ENCODE results near the gene INCA1. TPM values are rescaled to one million over a fixed set of nuclear protein-coding genes. Genes with fewer than 3 reads are reported as not detected.

Gene INCA1
- total and polyA plus RNA-seq, 7 donors: 1.6 to 4.9 (median 3.8) TPM

DNA sequence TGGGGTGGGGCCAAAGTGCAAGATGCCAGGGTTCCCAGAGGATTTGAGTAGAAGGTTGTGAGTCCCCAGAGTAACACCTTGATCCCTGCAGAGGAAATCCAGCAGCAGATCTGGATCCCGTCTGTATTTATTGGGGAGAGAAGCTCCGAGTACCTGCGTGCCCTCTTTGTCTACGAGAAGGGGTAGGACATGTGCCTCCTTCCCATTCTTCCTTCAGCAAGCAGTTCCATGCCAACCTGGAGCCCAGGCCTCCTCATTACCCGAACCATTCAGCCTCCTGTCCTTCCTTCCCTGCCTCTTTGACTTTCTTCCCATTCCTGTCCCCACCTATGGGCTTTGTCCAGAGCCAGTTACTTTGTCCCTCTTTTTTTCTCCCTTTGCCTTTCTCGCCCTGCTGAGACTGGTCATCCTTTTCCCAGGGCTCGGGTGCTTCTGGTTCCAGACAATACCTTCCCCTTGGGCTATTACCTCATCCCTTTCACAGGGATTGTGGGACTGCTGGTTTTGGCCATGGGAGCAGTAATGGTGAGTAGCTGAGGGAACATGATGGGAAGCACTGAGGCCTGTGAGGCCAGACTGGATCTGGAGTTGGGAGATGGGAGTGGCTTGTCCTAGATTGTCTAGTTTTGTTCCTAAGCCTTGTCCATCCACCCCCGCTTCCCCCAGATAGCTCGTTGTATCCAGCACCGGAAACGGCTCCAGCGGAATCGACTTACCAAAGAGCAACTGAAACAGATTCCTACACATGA lies 54.4 kb downstream of the INCA1 start:
- H3K4me1 ChIP-seq: peaks cover 45% of the 10 kb centered on the region
- H3K27me3 ChIP-seq (ENCODE audit: insufficient read depth in 3 of 3, low read length in 2 of 3): no peaks in the 10 kb centered on the region
- H3K9me3 ChIP-seq: no peaks in the 10 kb centered on the region
- peaks cover 0 to 57% of the 10 kb centered on the region in 2 donors for H3K36me3 ChIP-seq (ENCODE audit: insufficient read depth in 1 of 2, low read depth in 1 of 2)
- intact Hi-C loops (cut with DNase I): loop anchor here (5.0 kb wide), 3 partner anchors 36 to 54 kb away; partner anchors contain the start of genes CAMTA2 (in 1 of the 2), INCA1 (in 1 of the 2) and KIF1C (in 1 of the 2)
- 65 to 69% (median 66%) methylated on average over 13 of the region's 13 CpGs for WGBS, 3 donors
- no peak for ATAC-seq
- peak overlapping the region; percentile 41 for H3K27ac ChIP-seq
- no peak for DNase-seq
- H3K4me3 ChIP-seq: no peak overlapping the region
- TF ChIP-seq, protein P1, sequence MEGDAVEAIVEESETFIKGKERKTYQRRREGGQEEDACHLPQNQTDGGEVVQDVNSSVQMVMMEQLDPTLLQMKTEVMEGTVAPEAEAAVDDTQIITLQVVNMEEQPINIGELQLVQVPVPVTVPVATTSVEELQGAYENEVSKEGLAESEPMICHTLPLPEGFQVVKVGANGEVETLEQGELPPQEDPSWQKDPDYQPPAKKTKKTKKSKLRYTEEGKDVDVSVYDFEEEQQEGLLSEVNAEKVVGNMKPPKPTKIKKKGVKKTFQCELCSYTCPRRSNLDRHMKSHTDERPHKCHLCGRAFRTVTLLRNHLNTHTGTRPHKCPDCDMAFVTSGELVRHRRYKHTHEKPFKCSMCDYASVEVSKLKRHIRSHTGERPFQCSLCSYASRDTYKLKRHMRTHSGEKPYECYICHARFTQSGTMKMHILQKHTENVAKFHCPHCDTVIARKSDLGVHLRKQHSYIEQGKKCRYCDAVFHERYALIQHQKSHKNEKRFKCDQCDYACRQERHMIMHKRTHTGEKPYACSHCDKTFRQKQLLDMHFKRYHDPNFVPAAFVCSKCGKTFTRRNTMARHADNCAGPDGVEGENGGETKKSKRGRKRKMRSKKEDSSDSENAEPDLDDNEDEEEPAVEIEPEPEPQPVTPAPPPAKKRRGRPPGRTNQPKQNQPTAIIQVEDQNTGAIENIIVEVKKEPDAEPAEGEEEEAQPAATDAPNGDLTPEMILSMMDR (IDR thresholded peaks at IDR 0.05): no peak

DNA sequence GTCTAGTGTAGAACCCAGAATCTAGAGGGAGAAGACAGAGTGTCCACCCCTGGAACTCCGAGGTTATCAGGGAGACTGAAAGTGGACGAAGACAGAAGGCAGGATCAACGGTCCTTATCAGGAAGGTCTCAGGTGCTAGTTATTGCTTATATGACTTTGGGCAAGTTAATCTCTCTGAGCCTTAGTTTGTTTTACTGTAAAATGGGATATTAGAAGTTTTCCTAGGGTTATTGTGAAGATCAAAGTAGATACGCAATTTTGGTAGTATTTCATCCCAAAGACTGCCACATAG lies 56.1 kb downstream of the INCA1 start:
- H3K27ac ChIP-seq: peak overlapping the region; percentile 95
- peaks cover 0 to 67% of the 10 kb centered on the region in 2 donors for H3K36me3 ChIP-seq (ENCODE audit: insufficient read depth in 1 of 2, low read depth in 1 of 2)
- ATAC-seq (no peak), DNase-seq (no peak)
- no peaks in the 10 kb centered on the region for H3K27me3 ChIP-seq (ENCODE audit: insufficient read depth in 3 of 3, low read length in 2 of 3)
- H3K4me3 ChIP-seq: peak overlapping the region; percentile 80
- H3K9me3 ChIP-seq: no peaks in the 10 kb centered on the region
- 50 to 60% (median 55%) methylated on average over 4 of the region's 4 CpGs for WGBS, 3 donors
- peaks cover 52% of the 10 kb centered on the region for H3K4me1 ChIP-seq
- intact Hi-C loops (cut with DNase I): loop anchor here (5.0 kb wide), 3 partner anchors 34 to 56 kb away; partner anchors contain the start of genes CAMTA2 (in 1 of the 2), INCA1 (in 1 of the 2) and KIF1C (in 1 of the 2)
- TF ChIP-seq, protein P1 (IDR thresholded peaks at IDR 0.05): no peak

DNA sequence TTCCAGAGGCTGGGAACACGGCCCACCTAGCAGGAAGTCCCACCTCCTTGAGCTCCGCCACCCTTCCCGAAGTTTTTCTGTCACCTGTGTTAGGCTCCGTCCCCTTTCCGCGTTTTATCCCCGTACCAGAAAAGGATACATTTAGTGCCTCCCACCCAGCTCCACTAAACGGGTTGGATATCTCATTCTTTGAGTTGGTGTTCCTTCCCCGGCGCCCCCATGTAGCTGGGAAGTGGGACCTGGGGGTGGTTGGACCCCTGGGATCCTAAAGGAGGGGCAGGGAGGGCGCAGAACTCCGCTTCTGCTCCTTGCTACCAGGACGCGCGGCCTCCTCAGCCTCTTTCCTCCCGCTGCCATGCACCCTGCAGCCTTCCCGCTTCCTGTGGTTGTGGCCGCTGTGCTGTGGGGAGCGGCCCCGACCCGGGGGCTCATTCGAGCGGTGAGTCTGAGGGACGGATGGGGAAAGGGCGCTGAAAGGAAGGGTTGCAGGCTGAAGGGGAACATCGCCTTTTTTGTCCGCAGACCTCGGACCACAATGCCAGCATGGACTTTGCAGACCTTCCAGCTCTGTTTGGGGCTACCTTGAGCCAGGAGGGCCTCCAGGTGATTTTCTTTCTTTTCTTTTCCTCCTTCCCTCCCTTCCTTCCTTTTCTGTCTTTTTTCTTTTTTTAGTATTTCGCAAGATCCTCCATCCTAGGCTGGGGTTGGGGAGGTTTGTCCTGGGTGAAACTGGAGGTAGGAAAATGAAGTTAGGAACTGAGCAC lies 56.6 kb downstream of the INCA1 start:
- H3K27ac ChIP-seq: peak overlapping the region; percentile 95
- peak overlapping the region; percentile 80 for H3K4me3 ChIP-seq
- no peaks in the 10 kb centered on the region for H3K27me3 ChIP-seq (ENCODE audit: insufficient read depth in 3 of 3, low read length in 2 of 3)
- H3K36me3 ChIP-seq (ENCODE audit: insufficient read depth in 1 of 2, low read depth in 1 of 2): peaks cover 0 to 66% of the 10 kb centered on the region in 2 donors
- WGBS, 3 donors: 2% methylated on average over 27 to 29 of the region's 29 CpGs
- H3K4me1 ChIP-seq: peaks cover 52% of the 10 kb centered on the region
- DNase-seq (peak; percentile 61 to 74), ATAC-seq (peak; percentile 66 to 80 (median 71))
- intact Hi-C loops (cut with DNase I): loop anchor here (5.0 kb wide), 3 partner anchors 33 to 57 kb away; partner anchors contain the start of genes CAMTA2 (in 1 of the 2), INCA1 (in 1 of the 2) and KIF1C (in 1 of the 2)
- no peaks in the 10 kb centered on the region for H3K9me3 ChIP-seq
- TF ChIP-seq, protein P1 (IDR thresholded peaks at IDR 0.05): no peak

DNA sequence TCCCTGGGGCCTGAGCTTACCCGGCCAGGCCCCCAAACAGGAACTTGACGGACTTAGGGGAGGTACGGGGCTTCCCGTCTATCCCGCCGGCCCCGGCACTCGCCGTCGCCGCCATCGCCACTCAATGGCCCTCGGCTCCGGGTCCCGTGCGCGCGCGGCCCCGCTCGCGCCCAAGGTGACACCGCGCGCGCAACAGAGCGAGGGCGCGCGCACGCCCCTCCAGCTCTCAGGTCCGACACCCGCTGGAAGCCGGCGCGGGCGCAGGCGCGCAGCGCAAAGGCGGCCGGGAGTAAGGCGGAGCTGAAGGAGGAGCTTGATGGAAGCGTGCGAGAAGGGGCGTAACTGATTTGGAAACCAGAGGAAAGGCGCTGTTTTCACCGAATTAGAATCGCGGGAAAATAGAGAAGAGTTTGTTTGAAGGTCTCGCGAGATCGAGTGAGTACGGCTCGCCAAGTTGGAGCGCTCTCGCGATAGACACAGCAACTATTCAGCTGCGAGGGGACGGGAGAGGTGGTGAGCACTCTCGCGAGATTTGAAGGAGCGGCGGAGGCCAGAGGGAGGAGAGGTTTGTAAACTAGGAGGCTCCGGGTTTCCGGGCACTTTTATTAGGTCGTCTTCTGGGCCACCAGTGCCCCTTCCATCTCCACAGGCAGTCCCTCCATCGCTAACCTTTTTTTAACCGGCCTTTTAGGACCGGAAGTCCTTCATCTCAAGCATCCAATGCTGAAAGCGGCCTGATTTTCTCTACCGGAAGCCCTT lies 57.3 kb downstream of the INCA1 start, which contains the start of the genes RNF167 and SLC25A11:
Gene RNF167, plus strand, starts transcription at position 473 of the 759 bp plus-strand sequence. CDS start 642 bp downstream, outside the sequence.
Gene SLC25A11, minus strand, starts transcription at position 251 of the 759 bp plus-strand sequence. Its CDS starts 136 bp downstream, at position 115.
- H3K9me3 ChIP-seq: no peaks in the 10 kb centered on the region
- H3K4me3 ChIP-seq: peak within 1 kb of the TSS; percentile 80
- peak; percentile 95 to 97 for DNase-seq
- WGBS, 3 donors: 0% methylated on average over 67 to 72 of the region's 72 CpGs
- no peaks in the 10 kb centered on the region for H3K27me3 ChIP-seq (ENCODE audit: insufficient read depth in 3 of 3, low read length in 2 of 3)
- TF ChIP-seq, protein P1 (IDR thresholded peaks at IDR 0.05): no peak
- ATAC-seq: peak; percentile 90 to 92 (median 91)
- H3K4me1 ChIP-seq: peaks cover 45% of the 10 kb centered on the region
- peaks cover 0 to 61% of the 10 kb centered on the region in 2 donors for H3K36me3 ChIP-seq (ENCODE audit: insufficient read depth in 1 of 2, low read depth in 1 of 2)
- intact Hi-C loops (cut with DNase I): loop anchor here (5.0 kb wide), 5 partner anchors 33 to 137 kb away; partner anchors contain the start of genes CAMTA2 (in 1 of the 2), INCA1 (in 1 of the 2), KIF1C (in 1 of the 2) and ZFP3 (in 1 of the 2)
- peak within 1 kb of the TSS; percentile 95 for H3K27ac ChIP-seq
